Measurements from ENCODE around the gene CCR5.

DNA sequence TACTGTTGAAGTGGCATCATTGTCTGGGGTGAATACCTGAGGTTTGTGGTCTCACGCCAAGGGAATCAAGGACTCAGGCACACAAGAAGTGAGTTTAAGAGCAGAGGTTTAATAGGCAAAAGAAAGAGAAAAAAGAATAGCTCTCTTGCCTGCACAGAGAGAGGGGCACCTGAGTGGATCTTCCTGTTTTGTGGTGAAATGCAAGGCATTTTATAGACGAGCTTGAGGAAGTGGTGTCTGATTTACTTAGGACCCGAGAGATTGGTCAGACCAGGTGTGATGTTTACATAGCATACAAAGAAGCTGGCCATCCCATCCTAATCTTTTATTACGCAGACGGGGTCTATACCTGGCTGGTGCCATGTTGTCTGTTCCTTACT, 13.2 kb downstream of the CCR5 start:
- TF ChIP-seq CTCF (IDR thresholded peaks at IDR 0.05; ENCODE audit: borderline replicate concordance, extremely low read depth, low read length, poor library complexity, severe bottlenecking) (no peak), EZH2 (IDR thresholded peaks at IDR 0.05; ENCODE audit: borderline replicate concordance, low read depth, low read length, severe bottlenecking) (no peak)
